Thyroid gland (tissue), 4 donors: ENCODE data around the gene BCR.

Source experiments
- POLR2A ChIP-seq, 2 donors: fragments of 450-650 bp; IDR thresholded peaks; one replicate each; pipeline ENCODE4 v1.6.1; 2017; ENCODE audit warnings: antibody characterized with exemption in 2 of 2, mild to moderate bottlenecking in 2 of 2, moderate library complexity in 1 of 2
- TF ChIP-seq, protein P1 (sequence below), 6 experiments: fragments of 200-600 bp in 3 of 6; fragments of 450-650 bp in 3 of 6; sonication (generic) in 3 of 6; IDR thresholded peaks; one replicate each; pipeline ENCODE4 v1.5.1; 2016 to 2019; ENCODE audit warnings: antibody characterized with exemption in 6 of 6, mild to moderate bottlenecking in 2 of 6, inconsistent platforms in 1 of 6, moderate library complexity in 1 of 6

DNA sequence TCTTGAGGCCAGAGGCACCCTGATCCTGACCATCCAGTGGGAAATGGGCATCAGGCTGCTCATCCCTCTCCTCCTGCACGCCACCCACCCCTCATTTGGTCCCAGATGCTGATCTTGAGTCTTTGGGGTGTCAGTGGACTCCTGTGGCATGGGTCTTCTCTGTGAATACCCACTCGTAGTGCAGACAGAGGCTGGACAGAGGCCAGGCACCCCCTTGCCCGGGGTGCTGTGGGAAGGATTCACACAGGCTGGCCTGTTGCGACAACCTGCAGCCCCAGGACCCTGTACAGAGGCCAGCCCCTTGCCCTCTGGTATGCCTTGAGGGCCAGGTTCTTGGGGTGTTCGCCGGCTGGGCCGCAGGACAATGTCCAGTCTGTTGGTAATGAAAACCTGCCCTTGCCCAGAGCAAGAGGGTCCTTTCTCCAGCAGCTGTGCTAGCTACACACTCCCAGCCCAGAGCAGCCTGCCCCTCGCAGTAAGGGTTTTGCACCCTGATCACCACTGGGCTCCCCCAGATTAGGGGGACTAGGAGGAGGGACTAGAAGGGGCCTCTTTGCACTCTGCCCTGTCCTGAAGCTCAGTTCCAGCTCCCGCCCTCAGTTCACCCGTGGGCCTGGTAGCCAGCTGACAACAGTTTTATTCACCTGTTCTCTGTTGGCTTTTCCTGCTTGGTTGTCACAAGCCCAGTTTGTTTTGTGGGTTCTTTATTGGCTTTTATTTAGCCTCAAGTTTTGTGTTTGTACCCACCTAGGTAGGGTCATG lies 76.0 kb downstream of the BCR start:
- TF ChIP-seq, protein P1, sequence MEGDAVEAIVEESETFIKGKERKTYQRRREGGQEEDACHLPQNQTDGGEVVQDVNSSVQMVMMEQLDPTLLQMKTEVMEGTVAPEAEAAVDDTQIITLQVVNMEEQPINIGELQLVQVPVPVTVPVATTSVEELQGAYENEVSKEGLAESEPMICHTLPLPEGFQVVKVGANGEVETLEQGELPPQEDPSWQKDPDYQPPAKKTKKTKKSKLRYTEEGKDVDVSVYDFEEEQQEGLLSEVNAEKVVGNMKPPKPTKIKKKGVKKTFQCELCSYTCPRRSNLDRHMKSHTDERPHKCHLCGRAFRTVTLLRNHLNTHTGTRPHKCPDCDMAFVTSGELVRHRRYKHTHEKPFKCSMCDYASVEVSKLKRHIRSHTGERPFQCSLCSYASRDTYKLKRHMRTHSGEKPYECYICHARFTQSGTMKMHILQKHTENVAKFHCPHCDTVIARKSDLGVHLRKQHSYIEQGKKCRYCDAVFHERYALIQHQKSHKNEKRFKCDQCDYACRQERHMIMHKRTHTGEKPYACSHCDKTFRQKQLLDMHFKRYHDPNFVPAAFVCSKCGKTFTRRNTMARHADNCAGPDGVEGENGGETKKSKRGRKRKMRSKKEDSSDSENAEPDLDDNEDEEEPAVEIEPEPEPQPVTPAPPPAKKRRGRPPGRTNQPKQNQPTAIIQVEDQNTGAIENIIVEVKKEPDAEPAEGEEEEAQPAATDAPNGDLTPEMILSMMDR (IDR thresholded peaks at IDR 0.05): no peak
- no peak for TF ChIP-seq POLR2A (IDR thresholded peaks at IDR 0.05)
